ENCODE results near the gene ADGRG7.
A peak's percentile ranks its signal among the peaks of the same experiment; 100 is the strongest.
"Not testable (repeated sequence)": the region's sequence is repeated elsewhere in the genome, so short reads cannot be mapped to it uniquely, and the experiment has no call there.

Gene ADGRG7

GRCh38 chr3:100582157-100582556 lies 27.2 kb upstream of the ADGRG7 start:
- not testable (repeated sequence) for H3K4me1 ChIP-seq; H3K4me3 ChIP-seq; H3K9me3 ChIP-seq; H3K36me3 ChIP-seq (replicated peaks); DNase-seq (ENCODE audit: low spot score in 2 of 2); H3K27me3 ChIP-seq (ENCODE audit: low read depth)
- in situ Hi-C loops (cut with MboI; ENCODE audit: low sequenced_read_pairs): loop anchor here (25.0 kb wide), 2 partner anchors 270 to 745 kb away; no protein-coding TSS in a partner anchor

- Histone ChIP-seq H3K4me3 (no peak overlapping the region), H3K9me3 (no peaks in the 10 kb centered on the region), H3K27me3 (ENCODE audit: low read depth) (peaks cover 2% of the 10 kb centered on the region; the same call in 1 of the 2 replicates), H3K4me1 (no peaks in the 10 kb centered on the region), H3K36me3 (replicated peaks) (no peaks in the 10 kb centered on the region)
- in situ Hi-C loops (cut with MboI; ENCODE audit: low sequenced_read_pairs): loop anchor here (25.0 kb wide), 2 partner anchors 272 to 747 kb away; no protein-coding TSS in a partner anchor
- DNase-seq (ENCODE audit: low spot score in 2 of 2): no peak
Observed at GRCh38 chr3:100584101-100584660, 25.2 kb upstream of the ADGRG7 start.

GRCh38 chr3:100586832-100587231 lies 22.6 kb upstream of the ADGRG7 start:
- Histone ChIP-seq H3K27me3 (ENCODE audit: low read depth) (no peaks in the 10 kb centered on the region), H3K36me3 (replicated peaks) (no peaks in the 10 kb centered on the region), H3K9me3 (no peaks in the 10 kb centered on the region), H3K4me1 (no peaks in the 10 kb centered on the region), H3K4me3 (no peak overlapping the region)
- no peak for DNase-seq (ENCODE audit: low spot score in 2 of 2)
- in situ Hi-C loops (cut with MboI; ENCODE audit: low sequenced_read_pairs): loop anchor here (5.0 to 25.0 kb wide), 3 partner anchors 125 to 750 kb away; no protein-coding TSS in a partner anchor

GRCh38 chr3:100588251-100588650 lies 21.1 kb upstream of the ADGRG7 start:
- H3K36me3 ChIP-seq (replicated peaks): no peaks in the 10 kb centered on the region
- in situ Hi-C loops (cut with MboI; ENCODE audit: low sequenced_read_pairs): loop anchor here (5.0 to 25.0 kb wide), 3 partner anchors 126 to 751 kb away; no protein-coding TSS in a partner anchor
- no peaks in the 10 kb centered on the region for H3K9me3 ChIP-seq
- no peak overlapping the region for H3K4me3 ChIP-seq
- no peaks in the 10 kb centered on the region for H3K27me3 ChIP-seq (ENCODE audit: low read depth)
- no peak for DNase-seq (ENCODE audit: low spot score in 2 of 2)
- no peaks in the 10 kb centered on the region for H3K4me1 ChIP-seq

- in situ Hi-C loops (cut with MboI; ENCODE audit: low sequenced_read_pairs): loop anchor here (25.0 kb wide), 2 partner anchors 278 to 753 kb away; no protein-coding TSS in a partner anchor
- H3K4me3 ChIP-seq: no peak overlapping the region
- DNase-seq (ENCODE audit: low spot score in 2 of 2): peak; percentile 54 to 68
Observed at GRCh38 chr3:100590114-100590839, 19.1 kb upstream of the ADGRG7 start.

GRCh38 chr3:100590840-100591147 lies 18.6 kb upstream of the ADGRG7 start:
- H3K4me1 ChIP-seq: no peaks in the 10 kb centered on the region
- no peaks in the 10 kb centered on the region for H3K9me3 ChIP-seq
- H3K36me3 ChIP-seq (replicated peaks): no peaks in the 10 kb centered on the region
- H3K4me3 ChIP-seq: no peak overlapping the region
- H3K27me3 ChIP-seq (ENCODE audit: low read depth): no peaks in the 10 kb centered on the region; the same call in 1 of the 2 replicates
- in situ Hi-C loops (cut with MboI; ENCODE audit: low sequenced_read_pairs): loop anchor here (25.0 kb wide), 2 partner anchors 278 to 753 kb away; no protein-coding TSS in a partner anchor
- DNase-seq (ENCODE audit: low spot score in 2 of 2): no peak

More at GRCh38 chr3:100590114-100590839, 19.1 kb upstream of the ADGRG7 start:
- Histone ChIP-seq H3K9me3 (no peaks in the 10 kb centered on the region), H3K4me1 (no peaks in the 10 kb centered on the region), H3K27me3 (ENCODE audit: low read depth) (no peaks in the 10 kb centered on the region), H3K36me3 (replicated peaks) (no peaks in the 10 kb centered on the region)

- no peaks in the 10 kb centered on the region; the same call in 1 of the 2 replicates for H3K27me3 ChIP-seq (ENCODE audit: low read depth)
- in situ Hi-C loops (cut with MboI; ENCODE audit: low sequenced_read_pairs): loop anchor here (25.0 kb wide), 2 partner anchors 279 to 754 kb away; no protein-coding TSS in a partner anchor
Observed at GRCh38 chr3:100591411-100591810, 18.0 kb upstream of the ADGRG7 start.

GRCh38 chr3:100600181-100601042 lies 9.0 kb upstream of the ADGRG7 start:
- Histone ChIP-seq H3K27me3 (ENCODE audit: low read depth) (peaks cover 6% of the 10 kb centered on the region; the same call in 1 of the 2 replicates), H3K4me3 (no peak overlapping the region), H3K9me3 (no peaks in the 10 kb centered on the region), H3K36me3 (replicated peaks) (no peaks in the 10 kb centered on the region), H3K4me1 (no peaks in the 10 kb centered on the region)
- in situ Hi-C loops (cut with MboI; ENCODE audit: low sequenced_read_pairs): no loop called here
- DNase-seq (ENCODE audit: low spot score in 2 of 2): peak in 1 of 2 experiments; percentile 8

More at GRCh38 chr3:100591411-100591810, 18.0 kb upstream of the ADGRG7 start:
- no peak for DNase-seq (ENCODE audit: low spot score in 2 of 2)
- Histone ChIP-seq H3K4me1 (no peaks in the 10 kb centered on the region), H3K36me3 (replicated peaks) (no peaks in the 10 kb centered on the region), H3K9me3 (no peaks in the 10 kb centered on the region), H3K4me3 (no peak overlapping the region)

GRCh38 chr3:100602506-100603444 lies 6.6 kb upstream of the ADGRG7 start:
- Histone ChIP-seq H3K9me3 (no peaks in the 10 kb centered on the region), H3K27me3 (ENCODE audit: low read depth) (peaks cover under 1% of the 10 kb centered on the region; the same call in 1 of the 2 replicates), H3K4me3 (no peak overlapping the region), H3K4me1 (no peaks in the 10 kb centered on the region), H3K36me3 (replicated peaks) (no peaks in the 10 kb centered on the region)
- in situ Hi-C loops (cut with MboI; ENCODE audit: low sequenced_read_pairs): no loop called here
- DNase-seq (ENCODE audit: low spot score in 2 of 2): no peak

- H3K4me3 ChIP-seq: no peak overlapping the region
- no peaks in the 10 kb centered on the region for H3K36me3 ChIP-seq (replicated peaks)
- peak; percentile 17 to 30 for DNase-seq (ENCODE audit: low spot score in 2 of 2)
- in situ Hi-C loops (cut with MboI; ENCODE audit: low sequenced_read_pairs): no loop called here
- H3K9me3 ChIP-seq: no peaks in the 10 kb centered on the region
- no peaks in the 10 kb centered on the region for H3K27me3 ChIP-seq (ENCODE audit: low read depth)
- no peaks in the 10 kb centered on the region for H3K4me1 ChIP-seq
Observed at GRCh38 chr3:100603469-100603868, 5.9 kb upstream of the ADGRG7 start.

- Histone ChIP-seq H3K4me1 (no peaks in the 10 kb centered on the region), H3K4me3 (no peak overlapping the region), H3K9me3 (no peaks in the 10 kb centered on the region), H3K27me3 (ENCODE audit: low read depth) (no peaks in the 10 kb centered on the region), H3K36me3 (replicated peaks) (no peaks in the 10 kb centered on the region)
- in situ Hi-C loops (cut with MboI; ENCODE audit: low sequenced_read_pairs): no loop called here
- no peak for DNase-seq (ENCODE audit: low spot score in 2 of 2)
Observed at GRCh38 chr3:100605358-100605757, 4.0 kb upstream of the ADGRG7 start.

GRCh38 chr3:100606894-100607512 lies 2.4 kb upstream of the ADGRG7 start:
- DNase-seq (ENCODE audit: low spot score in 2 of 2): no peak
- H3K4me3 ChIP-seq: no peak overlapping the region
- peaks cover 4% of the 10 kb centered on the region; the same call in 1 of the 2 replicates for H3K27me3 ChIP-seq (ENCODE audit: low read depth)
- H3K4me1 ChIP-seq: no peaks in the 10 kb centered on the region
- no peaks in the 10 kb centered on the region for H3K9me3 ChIP-seq
- in situ Hi-C loops (cut with MboI; ENCODE audit: low sequenced_read_pairs): no loop called here
- no peaks in the 10 kb centered on the region for H3K36me3 ChIP-seq (replicated peaks)
